GM10266 (cell line): Measurements from ENCODE around the gene DRP2.
"Not testable (repeated sequence)": the region's sequence is repeated elsewhere in the genome, so short reads cannot be mapped to it uniquely, and the experiment has no call there.

Experiments
- DNase-seq: peaks from one replicate; pipeline ENCODE4 v3.0.0; 2012; ENCODE audit errors: extremely low spot score
- TF ChIP-seq, protein P1 (sequence below): IDR thresholded peaks from 2 replicates; pipeline ENCODE4 v1.5.1; 2012; ENCODE audit warnings: mild to moderate bottlenecking, low read depth; ENCODE audit not compliant: control insufficient read depth, insufficient read depth; ENCODE audit errors: missing control alignments

DRP2 gene, protein sequence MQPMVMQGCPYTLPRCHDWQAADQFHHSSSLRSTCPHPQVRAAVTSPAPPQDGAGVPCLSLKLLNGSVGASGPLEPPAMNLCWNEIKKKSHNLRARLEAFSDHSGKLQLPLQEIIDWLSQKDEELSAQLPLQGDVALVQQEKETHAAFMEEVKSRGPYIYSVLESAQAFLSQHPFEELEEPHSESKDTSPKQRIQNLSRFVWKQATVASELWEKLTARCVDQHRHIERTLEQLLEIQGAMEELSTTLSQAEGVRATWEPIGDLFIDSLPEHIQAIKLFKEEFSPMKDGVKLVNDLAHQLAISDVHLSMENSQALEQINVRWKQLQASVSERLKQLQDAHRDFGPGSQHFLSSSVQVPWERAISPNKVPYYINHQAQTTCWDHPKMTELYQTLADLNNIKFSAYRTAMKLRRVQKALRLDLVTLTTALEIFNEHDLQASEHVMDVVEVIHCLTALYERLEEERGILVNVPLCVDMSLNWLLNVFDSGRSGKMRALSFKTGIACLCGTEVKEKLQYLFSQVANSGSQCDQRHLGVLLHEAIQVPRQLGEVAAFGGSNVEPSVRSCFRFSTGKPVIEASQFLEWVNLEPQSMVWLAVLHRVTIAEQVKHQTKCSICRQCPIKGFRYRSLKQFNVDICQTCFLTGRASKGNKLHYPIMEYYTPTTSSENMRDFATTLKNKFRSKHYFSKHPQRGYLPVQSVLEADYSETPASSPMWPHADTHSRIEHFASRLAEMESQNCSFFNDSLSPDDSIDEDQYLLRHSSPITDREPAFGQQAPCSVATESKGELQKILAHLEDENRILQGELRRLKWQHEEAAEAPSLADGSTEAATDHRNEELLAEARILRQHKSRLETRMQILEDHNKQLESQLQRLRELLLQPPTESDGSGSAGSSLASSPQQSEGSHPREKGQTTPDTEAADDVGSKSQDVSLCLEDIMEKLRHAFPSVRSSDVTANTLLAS

GRCh38 chrX:101219116-101219863, at the start of gene DRP2:
Gene DRP2, plus strand, starts transcription at chrX:101219786. Its CDS starts 11,862 bp downstream, at chrX:101231648.
- no peak for DNase-seq
- TF ChIP-seq, protein P1, sequence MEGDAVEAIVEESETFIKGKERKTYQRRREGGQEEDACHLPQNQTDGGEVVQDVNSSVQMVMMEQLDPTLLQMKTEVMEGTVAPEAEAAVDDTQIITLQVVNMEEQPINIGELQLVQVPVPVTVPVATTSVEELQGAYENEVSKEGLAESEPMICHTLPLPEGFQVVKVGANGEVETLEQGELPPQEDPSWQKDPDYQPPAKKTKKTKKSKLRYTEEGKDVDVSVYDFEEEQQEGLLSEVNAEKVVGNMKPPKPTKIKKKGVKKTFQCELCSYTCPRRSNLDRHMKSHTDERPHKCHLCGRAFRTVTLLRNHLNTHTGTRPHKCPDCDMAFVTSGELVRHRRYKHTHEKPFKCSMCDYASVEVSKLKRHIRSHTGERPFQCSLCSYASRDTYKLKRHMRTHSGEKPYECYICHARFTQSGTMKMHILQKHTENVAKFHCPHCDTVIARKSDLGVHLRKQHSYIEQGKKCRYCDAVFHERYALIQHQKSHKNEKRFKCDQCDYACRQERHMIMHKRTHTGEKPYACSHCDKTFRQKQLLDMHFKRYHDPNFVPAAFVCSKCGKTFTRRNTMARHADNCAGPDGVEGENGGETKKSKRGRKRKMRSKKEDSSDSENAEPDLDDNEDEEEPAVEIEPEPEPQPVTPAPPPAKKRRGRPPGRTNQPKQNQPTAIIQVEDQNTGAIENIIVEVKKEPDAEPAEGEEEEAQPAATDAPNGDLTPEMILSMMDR = no peak

- no peak for DNase-seq
- TF ChIP-seq, protein P1 = no peak
Measured at GRCh38 chrX:101171883-101172400, 47.6 kb upstream of the DRP2 start.

DNA sequence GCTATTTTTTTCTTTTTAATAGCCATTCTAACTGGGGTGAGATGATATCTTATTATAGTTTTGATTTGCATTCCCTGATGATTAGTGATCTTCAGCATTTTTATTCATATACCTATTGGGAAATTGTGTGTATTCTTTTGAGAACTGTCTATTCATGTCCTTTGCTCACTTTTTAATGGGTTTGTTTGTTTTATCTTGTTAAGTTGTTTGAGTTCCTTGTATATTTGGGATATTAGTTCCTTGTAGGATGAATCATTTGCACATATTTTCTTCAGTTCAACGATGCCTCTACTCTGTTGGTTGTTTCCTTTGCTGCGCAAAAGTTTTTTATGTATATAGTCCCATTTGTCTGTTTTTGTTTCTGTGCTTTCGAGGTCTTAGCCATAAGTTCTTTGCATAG, 43.1 kb upstream of the DRP2 start:
- TF ChIP-seq, protein P1 = no peak
- DNase-seq = no peak

GRCh38 chrX:101184876-101185275, 34.7 kb upstream of the DRP2 start:
- not testable (repeated sequence) for DNase-seq

- DNase-seq = not testable (repeated sequence)
Measured at GRCh38 chrX:101187961-101188360, 31.6 kb upstream of the DRP2 start.

- DNase-seq = no peak
- TF ChIP-seq, protein P1 = no peak
Measured at GRCh38 chrX:101190736-101191135, 28.9 kb upstream of the DRP2 start.

GRCh38 chrX:101191217-101191750, 28.3 kb upstream of the DRP2 start:
- TF ChIP-seq, protein P1 = no peak
- no peak for DNase-seq
